Measurements from ENCODE around the gene SLC17A9. TPM values are rescaled to one million over a fixed set of nuclear protein-coding genes. Genes with fewer than 3 reads are reported as not detected.

SLC17A9 gene
- total RNA-seq, 1 donor from 2014 or later, result 3.2 TPM

- DNase-seq (ENCODE audit: low read depth in 2 of 2), result no peak
Observed at GRCh38 chr20:62982124-62983075, 29.9 kb downstream of the SLC17A9 start.

GRCh38 chr20:62983210-62983609 lies 30.7 kb downstream of the SLC17A9 start:
- DNase-seq (ENCODE audit: low read depth in 2 of 2), result no peak

GRCh38 chr20:62984666-62985443 lies 32.3 kb downstream of the SLC17A9 start:
- no peak for DNase-seq (ENCODE audit: low read depth in 2 of 2)

GRCh38 chr20:62985444-62985778 lies 32.9 kb downstream of the SLC17A9 start:
- no peak for DNase-seq (ENCODE audit: low read depth in 2 of 2)

GRCh38 chr20:62986257-62986800 lies 33.8 kb downstream of the SLC17A9 start:
- DNase-seq (ENCODE audit: low read depth in 2 of 2), result no peak

- DNase-seq (ENCODE audit: low read depth in 2 of 2), result no peak
Observed at GRCh38 chr20:62987114-62987513, 34.6 kb downstream of the SLC17A9 start.

GRCh38 chr20:62989201-62989601 lies 36.7 kb downstream of the SLC17A9 start:
- no peak for DNase-seq (ENCODE audit: low read depth in 2 of 2)

GRCh38 chr20:62990306-62990825 lies 37.9 kb downstream of the SLC17A9 start:
- DNase-seq (ENCODE audit: low read depth in 2 of 2), result no peak

- DNase-seq (ENCODE audit: low read depth in 2 of 2), result no peak
Observed at GRCh38 chr20:62991196-62991807, 38.8 kb downstream of the SLC17A9 start.

- no peak for DNase-seq (ENCODE audit: low read depth in 2 of 2)
Observed at GRCh38 chr20:62991863-62992262, 39.4 kb downstream of the SLC17A9 start.

GRCh38 chr20:62993856-62994494 lies 41.5 kb downstream of the SLC17A9 start:
- DNase-seq (ENCODE audit: low read depth in 2 of 2), result no peak

GRCh38 chr20:62994869-62995281 lies 42.4 kb downstream of the SLC17A9 start:
- DNase-seq (ENCODE audit: low read depth in 2 of 2), result no peak

- DNase-seq (ENCODE audit: low read depth in 2 of 2), result no peak
Observed at GRCh38 chr20:62995481-62995880, 43.0 kb downstream of the SLC17A9 start.

- DNase-seq (ENCODE audit: low read depth in 2 of 2), result no peak
Observed at GRCh38 chr20:62995898-62996595, 43.5 kb downstream of the SLC17A9 start.

- no peak for DNase-seq (ENCODE audit: low read depth in 2 of 2)
Observed at GRCh38 chr20:62996596-62996982, 44.1 kb downstream of the SLC17A9 start.

- DNase-seq (ENCODE audit: low read depth in 2 of 2), result no peak
Observed at GRCh38 chr20:62997417-62998035, 45.0 kb downstream of the SLC17A9 start.

- DNase-seq (ENCODE audit: low read depth in 2 of 2), result no peak
Observed at GRCh38 chr20:62998449-62998848, 45.9 kb downstream of the SLC17A9 start.

- DNase-seq (ENCODE audit: low read depth in 2 of 2), result no peak
Observed at GRCh38 chr20:62999580-62999979, 47.1 kb downstream of the SLC17A9 start.

GRCh38 chr20:63000036-63000435 lies 47.5 kb downstream of the SLC17A9 start:
- DNase-seq (ENCODE audit: low read depth in 2 of 2), result no peak

GRCh38 chr20:63000958-63001357 lies 48.4 kb downstream of the SLC17A9 start:
- DNase-seq (ENCODE audit: low read depth in 2 of 2), result no peak

All from lung microvascular endothelial cell (primary cell).